PC-3 (cell line): ENCODE measurements around the gene COL6A1.

Experiments used
- CTCF ChIP-seq: fragments of 300-600 bp; sonication (generic); conservative IDR thresholded peaks from 2 replicates; pipeline ENCODE4 v1.5.1; 2017; ENCODE audit warnings: antibody characterized with exemption, low read depth, mild to moderate bottlenecking, low read length
- EZH2 ChIP-seq: fragments of 300-600 bp; sonication (generic); IDR thresholded peaks from one replicate; pipeline ENCODE4 v1.6.1; 2017; ENCODE audit warnings: antibody characterized with exemption, mild to moderate bottlenecking, low read length; ENCODE audit not compliant: unreplicated experiment

- TF ChIP-seq CTCF (no peak), EZH2 (no peak)
Measured at GRCh38 chr21:45981151-45982091, at the start of gene COL6A1.
